Activated CD8-positive, alpha-beta memory T cell treated with anti-CD3 and anti-CD28 coated beads, Interleukin-2, amount 50 U/mL, for 48 hours (primary cell): ENCODE data around the gene DSG1.
"Not testable (repeated sequence)": the region's sequence is repeated elsewhere in the genome, so short reads cannot be mapped to it uniquely, and the experiment has no call there.

Source experiments
- DNase-seq: peaks from one replicate; pipeline ENCODE4 v3.0.0-alpha.2; 2020

The DSG1 gene

DNA sequence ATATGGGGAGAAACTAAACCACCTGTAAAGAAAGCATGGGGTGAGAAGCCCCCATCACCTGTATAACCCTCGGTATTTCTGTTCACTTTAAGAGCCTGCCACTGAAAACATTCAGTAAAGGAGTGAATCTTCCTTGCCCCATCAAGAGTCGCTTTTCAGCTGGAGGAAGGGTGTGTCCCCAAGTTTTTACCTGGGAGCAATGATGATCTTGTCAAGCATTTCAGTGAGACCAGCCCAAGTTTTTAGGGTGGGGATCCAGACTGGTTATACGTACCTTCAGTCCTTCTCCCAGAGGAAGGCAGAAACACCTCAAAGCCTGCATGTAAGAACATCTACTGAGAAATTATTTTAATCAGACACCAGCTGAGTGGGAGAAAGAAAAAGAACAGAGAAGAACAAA is at the start of gene DSG1:
DSG1 (plus strand) TSS at position 301 of the 400 bp plus-strand sequence. CDS start 141 bp downstream, outside the sequence.
- DNase-seq: no peak

DNA sequence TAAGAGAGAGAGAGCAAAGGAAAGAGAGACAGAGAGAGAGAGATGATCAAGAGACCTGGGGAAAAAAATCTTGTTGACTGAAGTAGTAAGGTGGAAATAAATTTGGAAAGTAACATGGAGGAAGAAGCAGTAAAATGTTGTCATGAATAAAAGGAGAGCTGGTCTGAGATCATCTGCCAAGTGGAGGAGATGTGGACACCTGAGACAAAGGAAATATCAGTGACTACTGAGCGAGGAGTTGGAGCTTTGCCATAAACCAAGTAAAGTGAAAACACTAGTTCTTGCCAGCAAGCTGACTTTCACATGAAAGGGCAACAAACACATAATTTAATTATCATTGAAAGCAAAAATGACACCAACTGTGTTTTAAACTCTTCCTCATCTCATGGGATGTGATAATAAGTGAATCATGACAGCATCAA is 49.0 kb upstream of the DSG1 start:
- no peak for DNase-seq

- no peak for DNase-seq
Observed at GRCh38 chr18:31269566-31269965, 48.4 kb upstream of the DSG1 start.

- DNase-seq: no peak
Observed at GRCh38 chr18:31270578-31270977, 47.4 kb upstream of the DSG1 start.

- DNase-seq: no peak
Observed at GRCh38 chr18:31273812-31274527, 44.0 kb upstream of the DSG1 start.

- no peak for DNase-seq
Observed at GRCh38 chr18:31274931-31275330, 43.0 kb upstream of the DSG1 start.

DNA sequence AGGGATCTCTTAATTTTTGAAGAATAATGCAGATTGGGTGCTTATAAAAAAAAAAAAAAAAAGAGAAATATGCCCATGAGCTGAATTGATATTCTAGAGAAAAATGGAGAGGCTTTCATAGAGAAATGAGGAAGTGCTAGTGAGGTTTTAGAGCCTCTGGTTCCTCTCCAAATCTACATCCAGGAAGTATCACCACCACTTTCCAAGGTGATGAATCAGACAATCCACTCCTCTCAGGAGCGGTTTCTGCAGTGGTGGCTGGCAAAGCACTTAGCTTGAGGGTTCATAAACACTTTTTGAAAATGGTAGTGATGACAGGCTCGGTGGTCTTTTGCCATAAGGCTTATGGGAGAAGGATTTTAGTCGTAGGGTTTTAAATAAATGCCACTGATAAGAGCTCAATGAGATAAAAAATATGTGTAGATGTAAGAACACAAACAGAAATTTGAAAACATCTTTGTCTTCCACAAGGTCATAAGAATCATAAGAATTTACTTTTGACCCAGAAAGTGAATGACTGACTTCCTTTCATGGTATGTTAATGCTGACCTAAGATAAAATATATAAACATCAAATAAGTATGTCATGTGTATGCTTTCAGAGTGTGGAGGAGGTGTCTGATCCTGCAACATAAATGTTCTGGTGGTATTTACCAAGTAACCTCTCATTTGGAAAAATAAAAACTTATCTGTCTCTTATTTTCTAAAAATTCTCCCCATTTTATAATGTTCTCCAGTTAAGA is 42.1 kb upstream of the DSG1 start:
- DNase-seq: no peak

- no peak for DNase-seq
Observed at GRCh38 chr18:31278609-31279071, 39.3 kb upstream of the DSG1 start.

DNA sequence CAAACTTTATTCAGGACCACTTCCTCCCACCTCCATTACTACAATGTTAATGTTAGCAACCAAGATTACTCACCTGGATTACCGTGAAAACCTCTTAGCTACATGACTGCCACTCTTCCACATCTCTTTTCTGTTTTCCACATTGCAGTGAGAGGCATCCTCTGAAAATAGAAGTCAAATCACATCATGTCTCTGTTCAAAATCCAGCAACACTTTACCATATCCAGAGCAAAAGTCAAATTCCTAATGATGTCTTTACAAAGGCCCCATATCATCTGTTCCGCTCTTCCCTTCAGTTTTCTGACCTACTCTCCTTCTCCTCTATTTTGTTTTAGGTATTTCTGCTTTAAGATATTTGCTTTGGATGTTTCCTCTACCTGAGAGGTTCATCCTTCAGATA is 37.5 kb upstream of the DSG1 start:
- no peak for DNase-seq

DNA sequence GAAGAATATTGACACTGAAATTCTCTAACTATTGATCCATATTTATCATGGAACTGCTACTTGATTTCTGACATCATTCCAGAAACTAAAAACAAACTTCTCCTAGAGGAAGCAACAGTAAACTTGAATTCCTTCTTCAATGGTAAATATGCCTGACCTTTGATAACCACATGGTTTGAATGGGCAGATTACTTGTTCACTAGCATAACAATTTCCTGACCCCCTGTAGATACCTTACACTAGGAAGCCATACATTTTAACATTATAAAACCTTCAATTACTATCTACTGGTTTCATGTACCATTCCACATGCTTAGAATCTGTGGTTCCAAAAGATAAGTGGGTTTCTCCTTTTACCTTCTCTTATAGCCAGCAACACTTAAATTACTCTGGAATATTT is 36.5 kb upstream of the DSG1 start:
- no peak for DNase-seq

DNA sequence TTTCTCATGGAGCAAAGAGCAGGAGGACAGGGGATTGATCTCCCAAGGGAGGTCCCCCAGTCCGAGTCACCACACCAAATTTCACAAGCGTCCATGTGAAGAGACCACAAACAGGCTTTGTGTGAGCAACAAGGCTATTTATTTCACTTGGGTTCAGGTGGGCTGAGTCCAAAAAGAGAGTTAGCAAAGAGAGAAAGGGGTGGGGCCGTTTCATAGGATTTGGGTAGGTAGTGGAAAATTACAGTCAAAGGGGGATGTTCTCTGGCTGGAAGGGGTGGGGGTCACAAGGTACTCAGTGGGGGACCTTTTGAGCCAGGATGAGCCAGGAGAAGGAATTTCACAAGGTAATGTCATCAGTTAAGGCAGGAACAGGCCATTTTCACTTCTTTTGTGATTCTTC is 28.5 kb upstream of the DSG1 start:
- not testable (repeated sequence) for DNase-seq

DNA sequence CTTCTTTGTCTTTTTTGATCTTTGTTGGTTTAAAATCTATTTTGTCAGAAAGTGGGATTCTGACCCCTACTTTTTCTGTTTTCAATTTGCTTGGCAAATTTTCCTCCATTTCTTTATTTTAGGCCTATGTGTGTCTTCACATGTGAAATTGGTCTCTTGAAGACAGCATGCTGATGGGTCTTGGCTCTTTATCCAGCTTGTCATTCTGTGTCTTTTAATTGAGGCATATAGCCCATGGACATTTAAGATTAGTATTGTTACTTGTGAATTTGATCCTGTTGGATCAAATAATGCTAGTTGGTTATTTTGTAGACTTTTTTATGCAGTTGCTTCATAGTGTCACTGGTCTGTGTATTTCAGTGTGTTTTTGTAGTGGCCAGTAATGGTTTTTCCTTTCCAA is 26.3 kb upstream of the DSG1 start:
- DNase-seq: no peak

GRCh38 chr18:31294199-31294747 is 23.7 kb upstream of the DSG1 start:
- DNase-seq: no peak

- DNase-seq: no peak
Observed at GRCh38 chr18:31297248-31297647, 20.7 kb upstream of the DSG1 start.

- no peak for DNase-seq
Observed at GRCh38 chr18:31301201-31301655, 16.7 kb upstream of the DSG1 start.

DNA sequence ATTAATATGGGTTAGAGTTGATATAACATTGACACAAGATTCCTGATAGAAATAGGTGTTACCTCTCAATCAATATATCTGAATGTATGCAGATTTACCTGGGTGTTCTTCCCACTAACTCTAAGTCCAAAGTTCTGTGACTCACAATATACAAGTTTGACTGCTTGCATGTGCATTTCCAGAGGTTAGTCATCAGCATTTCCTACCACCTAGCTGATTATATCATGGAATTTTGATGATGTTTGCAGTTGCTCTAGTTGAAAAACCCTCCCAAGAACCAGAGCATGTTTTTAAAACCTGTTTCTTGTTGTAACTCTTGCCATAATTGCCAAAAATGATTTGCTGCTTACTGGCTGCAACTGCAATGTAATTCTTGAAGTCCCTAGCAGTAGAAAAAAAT is 15.0 kb upstream of the DSG1 start:
- DNase-seq: no peak

GRCh38 chr18:31303771-31304170 is 14.2 kb upstream of the DSG1 start:
- no peak for DNase-seq

DNA sequence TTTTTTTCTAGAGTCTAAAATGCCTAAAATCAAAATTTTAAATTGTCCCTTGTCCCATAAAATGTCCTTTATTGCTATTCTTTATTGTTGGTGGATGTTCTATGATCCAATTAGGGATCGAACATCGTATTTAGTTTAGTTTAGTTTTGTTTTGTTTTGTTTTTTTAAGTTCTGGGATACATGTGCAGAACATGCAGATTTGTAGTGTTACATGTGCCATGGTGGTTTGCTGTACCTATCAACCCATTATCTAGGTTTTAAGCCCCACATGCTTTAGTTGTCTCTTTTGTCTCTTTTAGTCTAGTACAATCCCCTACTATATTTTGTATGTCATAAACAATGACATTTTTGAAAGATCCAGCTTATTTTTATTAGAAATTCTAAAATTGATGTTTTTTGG is 8.8 kb upstream of the DSG1 start:
- DNase-seq: no peak

DNA sequence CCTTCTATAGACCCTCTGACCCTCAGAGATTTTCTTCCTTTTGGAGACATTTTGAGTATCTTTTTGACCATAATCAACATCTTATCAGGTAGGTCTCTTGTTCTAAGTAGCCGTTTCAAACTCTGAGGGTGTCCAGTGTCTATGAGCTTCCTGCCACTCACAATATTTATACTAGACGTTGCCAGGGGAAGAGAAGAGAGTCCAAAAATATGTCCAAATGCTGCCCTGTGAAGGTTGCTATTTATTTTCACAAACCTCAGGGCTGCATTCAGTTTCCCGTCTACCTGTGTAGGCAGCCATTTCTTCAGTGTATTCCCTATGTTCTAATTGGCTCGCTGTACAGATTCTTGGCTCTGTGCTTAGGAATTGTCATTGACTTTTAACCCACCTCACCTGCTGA is 986 bp upstream of the DSG1 start:
- no peak for DNase-seq

DNA sequence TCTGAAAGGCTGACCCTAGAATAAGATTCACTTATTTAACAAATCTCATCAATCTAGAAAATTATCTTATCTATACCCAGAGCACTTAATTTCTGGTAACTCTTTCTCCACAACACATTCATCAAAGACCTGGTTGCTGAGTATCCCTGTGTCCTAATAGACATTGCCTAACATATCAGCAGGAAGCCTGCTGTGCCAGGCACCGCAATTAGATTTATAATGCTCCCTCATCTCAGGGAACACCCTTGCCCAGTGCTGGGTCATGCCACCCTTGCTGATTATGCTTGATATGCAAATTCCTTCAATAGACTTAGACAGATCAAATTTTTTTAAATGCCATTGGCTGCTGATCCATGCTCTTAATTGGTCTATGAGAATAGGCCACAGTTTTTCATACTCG is 3.8 kb downstream of the DSG1 start:
- no peak for DNase-seq

DNA sequence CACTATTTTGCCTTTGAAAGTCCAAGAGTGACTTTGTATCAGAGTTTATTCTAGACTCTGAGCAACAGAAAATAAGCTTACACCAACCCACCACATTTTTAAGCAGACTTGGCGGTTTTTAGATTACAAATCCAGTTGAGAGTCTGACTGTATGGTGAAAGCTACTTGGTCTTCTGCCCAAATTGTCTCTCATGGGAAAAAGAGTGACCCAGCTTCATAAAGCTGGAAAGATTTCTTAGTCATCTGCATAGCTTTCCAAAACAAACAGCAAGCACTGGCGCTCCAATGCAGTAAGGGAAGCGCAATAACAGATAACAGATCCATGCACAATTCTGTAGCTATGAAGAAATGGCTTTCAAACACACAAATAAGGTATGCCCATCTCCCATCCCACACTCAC is 7.1 kb downstream of the DSG1 start:
- DNase-seq: no peak

DNA sequence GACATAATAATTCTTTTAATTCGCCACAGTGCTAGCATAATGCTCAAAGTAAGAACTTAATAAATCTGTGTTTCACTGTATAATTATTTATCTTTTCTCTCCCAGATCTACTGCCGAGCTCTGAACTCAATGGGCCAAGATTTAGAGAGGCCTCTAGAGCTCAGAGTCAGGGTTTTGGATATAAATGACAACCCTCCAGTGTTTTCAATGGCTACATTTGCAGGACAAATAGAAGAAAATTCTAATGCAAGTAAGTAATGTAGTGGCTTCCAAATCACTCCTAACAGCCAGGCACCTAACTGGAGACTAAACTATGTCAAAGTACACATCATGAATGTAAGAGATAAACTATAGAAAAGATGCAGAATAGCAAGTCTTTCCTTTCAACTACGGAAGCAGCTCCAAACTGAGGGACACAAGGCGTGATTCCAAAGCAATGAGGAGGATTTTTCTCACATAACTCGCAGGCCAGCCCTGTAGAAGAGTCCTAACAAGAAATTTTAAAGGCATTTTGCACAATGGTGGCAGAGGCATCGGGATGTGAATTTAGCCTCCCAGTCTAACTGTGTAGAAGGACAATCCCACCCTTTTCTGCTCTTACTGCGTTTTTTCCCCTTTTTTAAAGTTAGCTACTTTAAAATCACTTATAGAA is 12.0 kb downstream of the DSG1 start:
- no peak for DNase-seq

DNA sequence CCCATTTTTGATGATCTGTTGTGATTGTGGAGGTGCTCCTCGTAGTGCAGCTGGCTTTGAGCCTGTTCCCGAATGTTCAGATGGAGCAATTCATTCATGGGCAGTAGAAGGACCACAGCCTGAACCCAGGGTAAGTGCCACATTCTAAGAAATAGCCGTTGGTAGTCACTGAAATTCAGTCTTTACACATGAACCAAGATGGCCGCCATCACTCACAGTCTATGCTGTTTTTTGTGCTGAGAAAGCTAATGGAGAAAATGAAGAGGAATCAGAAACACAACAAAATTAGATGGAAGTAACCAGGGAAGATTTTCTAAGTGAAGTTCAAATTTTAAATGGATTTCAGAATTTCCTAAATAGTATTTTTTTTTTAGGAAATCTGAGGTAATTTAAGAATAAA is 25.5 kb downstream of the DSG1 start:
- DNase-seq: no peak

DNA sequence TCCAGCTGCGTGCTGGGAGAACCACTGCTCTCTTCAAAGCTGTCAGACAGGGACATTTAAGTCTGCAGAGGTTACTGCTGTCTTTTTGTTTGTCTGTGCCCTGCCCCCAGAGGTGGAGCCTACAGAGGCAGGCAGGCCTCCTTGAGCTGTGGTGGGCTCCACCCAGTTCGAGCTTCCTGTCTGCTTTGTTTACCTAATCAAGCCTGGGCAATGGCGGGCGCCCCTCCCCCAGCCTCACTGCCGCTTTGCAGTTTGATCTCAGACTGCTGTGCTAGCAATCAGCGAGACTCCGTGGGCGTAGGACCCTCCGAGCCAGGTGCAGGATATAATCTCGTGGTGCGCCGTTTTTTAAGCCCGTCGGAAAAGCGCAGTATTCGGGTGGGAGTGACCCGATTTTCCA is 35.4 kb downstream of the DSG1 start:
- DNase-seq: not testable (repeated sequence)
